GM18505 (cell line): ENCODE results near the gene SMIM20.
"Not testable (repeated sequence)": the region's sequence is repeated elsewhere in the genome, so short reads cannot be mapped to it uniquely, and the experiment has no call there.

Experiments
- ATAC-seq: cut with Tn5 transposase; IDR thresholded peaks from one replicate; pipeline ENCODE4 v1.9.1; 2021; ENCODE audit not compliant: unreplicated experiment
- POLR2A ChIP-seq: IDR thresholded peaks from 4 replicates; pipeline ENCODE4 v1.6.1; 2011; ENCODE audit warnings: borderline replicate concordance; ENCODE audit not compliant: insufficient read depth, insufficient read length; ENCODE audit errors: extremely low read depth

The SMIM20 gene

GRCh38 chr4:25903900-25904747 is 9.9 kb upstream of the SMIM20 start:
- no peak for ATAC-seq
- TF ChIP-seq POLR2A, result no peak

GRCh38 chr4:25904748-25905082 is 9.3 kb upstream of the SMIM20 start:
- no peak for TF ChIP-seq POLR2A
- ATAC-seq, result no peak

- TF ChIP-seq POLR2A, result no peak
- no peak for ATAC-seq
Measured at GRCh38 chr4:25905371-25905770, 8.6 kb upstream of the SMIM20 start.

- not testable (repeated sequence) for ATAC-seq
Measured at GRCh38 chr4:25906113-25906512, 7.9 kb upstream of the SMIM20 start.

- no peak for TF ChIP-seq POLR2A
- no peak for ATAC-seq
Measured at GRCh38 chr4:25908491-25908901, 5.5 kb upstream of the SMIM20 start.

GRCh38 chr4:25911356-25911755 is 2.7 kb upstream of the SMIM20 start:
- ATAC-seq, result no peak
- TF ChIP-seq POLR2A, result no peak

GRCh38 chr4:25913056-25913850 is 767 bp upstream of the SMIM20 start:
- ATAC-seq, result peak; percentile 34
- TF ChIP-seq POLR2A, result no peak

GRCh38 chr4:25914670-25915352 is 791 bp downstream of the SMIM20 start:
- TF ChIP-seq POLR2A, result no peak
- ATAC-seq, result no peak

- no peak for ATAC-seq
- TF ChIP-seq POLR2A, result no peak
Measured at GRCh38 chr4:25915353-25915705, 1.3 kb downstream of the SMIM20 start.

- no peak for TF ChIP-seq POLR2A
- no peak for ATAC-seq
Measured at GRCh38 chr4:25916870-25917269, 2.9 kb downstream of the SMIM20 start.

- no peak for ATAC-seq
- TF ChIP-seq POLR2A, result no peak
Measured at GRCh38 chr4:25919676-25920075, 5.7 kb downstream of the SMIM20 start.

- no peak for TF ChIP-seq POLR2A
- no peak for ATAC-seq
Measured at GRCh38 chr4:25921922-25922321, 7.9 kb downstream of the SMIM20 start.

- no peak for ATAC-seq
- TF ChIP-seq POLR2A, result no peak
Measured at GRCh38 chr4:25922812-25923369, 8.9 kb downstream of the SMIM20 start.
